Spleen (tissue), 11 donors: ENCODE results near the gene JCAD. TPM values are rescaled to one million over a fixed set of nuclear protein-coding genes. Genes with fewer than 3 reads are reported as not detected.

Source experiments
- DNase-seq: peaks from one replicate; pipeline ENCODE4 v3.0.0-alpha.2; 2020
- H3K27ac ChIP-seq, 8 donors: fragments of 200-600 bp; sonication (generic) in 7 of 8; 1 replicate in 4 of 8; 2 replicates in 4 of 8; pipeline versions ENCODE4 v1.5.0 to v1.8.0; 2016 to 2021; ENCODE audit warnings: inconsistent platforms in 4 of 8, mild to moderate bottlenecking in 4 of 8, moderate library complexity in 1 of 8
- H3K27me3 ChIP-seq, 7 donors: fragments of 200-600 bp; sonication (generic) in 6 of 7; replicated peaks in 1 of 7; 1 replicate in 4 of 7; 2 replicates in 3 of 7; pipeline versions ENCODE4 v1.5.0 to v1.8.0; 2016 to 2021; ENCODE audit warnings: inconsistent platforms in 3 of 7, mild to moderate bottlenecking in 1 of 7
- H3K36me3 ChIP-seq, 6 donors: fragments of 200-600 bp; sonication (generic) in 5 of 6; 1 replicate in 4 of 6; 2 replicates in 2 of 6; pipeline versions ENCODE4 v1.5.0 to v1.8.0; 2016 to 2021; ENCODE audit warnings: inconsistent platforms in 2 of 6
- H3K4me1 ChIP-seq, 6 donors: fragments of 200-600 bp; sonication (generic) in 5 of 6; 1 replicate in 3 of 6; 2 replicates in 3 of 6; pipeline versions ENCODE4 v1.5.0 to v1.8.0; 2016 to 2021; ENCODE audit warnings: inconsistent platforms in 3 of 6
- H3K4me3 ChIP-seq, 8 donors: fragments of 200-600 bp; sonication (generic) in 7 of 8; 1 replicate in 4 of 8; 2 replicates in 4 of 8; pipeline versions ENCODE4 v1.5.0 to v1.8.0; 2016 to 2021; ENCODE audit warnings: inconsistent platforms in 4 of 8, mild to moderate bottlenecking in 4 of 8, moderate library complexity in 2 of 8
- H3K9me3 ChIP-seq, 8 donors: fragments of 200-600 bp; sonication (generic) in 7 of 8; 1 replicate in 4 of 8; 2 replicates in 4 of 8; pipeline versions ENCODE4 v1.5.0 to v1.8.0; 2016 to 2021; ENCODE audit warnings: inconsistent platforms in 4 of 8
- POLR2A ChIP-seq, 3 donors: fragments of 450-650 bp; IDR thresholded peaks; one replicate each; pipeline ENCODE4 v1.5.1; 2017; ENCODE audit warnings: antibody characterized with exemption in 3 of 3, mild to moderate bottlenecking in 1 of 3
- POLR2AphosphoS5 ChIP-seq, 3 donors: sonication (generic); formaldehyde crosslinking; IDR thresholded peaks; one replicate each; pipeline ENCODE4 v1.5.1; 2017; ENCODE audit warnings: antibody characterized with exemption in 3 of 3
- WGBS, 5 donors: extraction: QIAGEN DNeasy Blood & Tissue Kit in 3 of 5; methylation state at CpG; one replicate each; pipeline versions ENCODE4 v1.1.5 to v1.1.7; 2013 to 2018; 5-methylcytosine and 5-hydroxymethylcytosine counted together
- intact Hi-C: fragments of 100-400 bp; cut with DNase I; formaldehyde crosslinking; loops from one replicate; pipeline ENCODE4 v1.15.0; 2023; ENCODE audit warnings: low total_unique reads
- polyA plus RNA-seq, 3 donors: library from polyadenylated mRNA; stranded (reverse); fragments of 200-250 nt; gene quantifications; one replicate each; pipeline ENCODE4 v1.2.1, GENCODE V29; 2013
- total RNA-seq, 7 donors: library from RNA; depleted of rRNA in 3 of 7; stranded (reverse); fragments of >200 nt in 3 of 7; fragmentation: NEBNext Ultra II Directional in 4 of 7; extraction: Animal tissue kit (Norgen Biotek cat#: 25700) in 4 of 7; gene quantifications; one replicate each; pipeline versions ENCODE4 v1.1.0 to v1.2.1, GENCODE V29; 2016 to 2021
- TF ChIP-seq, protein P1 (sequence below), 11 experiments: fragments of 200-600 bp in 7 of 11; fragments of 450-650 bp in 4 of 11; sonication (generic) in 4 of 11; IDR thresholded peaks in 8 of 11; conservative IDR thresholded peaks in 3 of 11; 1 replicate in 7 of 11; 2 replicates in 4 of 11; pipeline versions ENCODE4 v1.4.0 to v1.8.0; 2016 to 2021; ENCODE audit warnings: antibody characterized with exemption in 11 of 11, inconsistent platforms in 4 of 11, mild to moderate bottlenecking in 1 of 11
- donor health status: healthy with polysubstance abuse.
- donor health status: DM: no; HTN: no; CAD: no; lungs with moderate emphysema.
- donor health status: DM: no; HTN: no; CAD: no.
- donor health status: Bipolar disorder and iron deficiency.
- donor health status: healthy.
- donor health status: DM: no; HTN: no; CAD: no.
- donor health status: DM: yes; HTN: yes; CAD: no.

The JCAD gene
- total and polyA plus RNA-seq, 10 donors: 0.26 to 5.2 (median 1.8) TPM

DNA sequence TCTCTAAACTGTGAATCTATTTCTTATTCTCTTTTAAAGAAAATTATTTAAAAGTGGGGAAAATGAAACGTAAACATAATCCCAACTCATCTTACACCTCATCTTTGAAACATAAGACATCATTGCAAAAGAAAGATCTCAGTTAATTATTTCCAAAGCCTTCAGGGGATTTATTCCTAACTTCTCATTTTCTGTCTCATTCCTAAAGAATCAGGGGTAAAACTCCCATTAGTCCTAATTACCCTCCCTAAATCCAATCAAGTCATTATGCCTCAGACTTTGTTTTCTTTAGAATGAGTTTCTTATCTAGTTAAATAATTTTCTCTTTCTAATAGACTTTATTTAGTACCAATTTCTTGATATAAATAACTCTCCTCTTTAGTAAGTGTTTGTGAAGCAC lies 39.7 kb upstream of the JCAD start:
- 45 to 84% (median 70%) methylated on average over 1 of the region's 1 CpG for WGBS, 5 donors
- H3K4me3 ChIP-seq: no peak overlapping the region
- H3K4me1 ChIP-seq: no peaks in the 10 kb centered on the region
- H3K9me3 ChIP-seq: no peaks in the 10 kb centered on the region
- H3K27ac ChIP-seq: no peak overlapping the region
- DNase-seq: no peak
- TF ChIP-seq POLR2A (IDR thresholded peaks at IDR 0.05) (no peak), POLR2AphosphoS5 (IDR thresholded peaks at IDR 0.05) (no peak)
- TF ChIP-seq, protein P1, sequence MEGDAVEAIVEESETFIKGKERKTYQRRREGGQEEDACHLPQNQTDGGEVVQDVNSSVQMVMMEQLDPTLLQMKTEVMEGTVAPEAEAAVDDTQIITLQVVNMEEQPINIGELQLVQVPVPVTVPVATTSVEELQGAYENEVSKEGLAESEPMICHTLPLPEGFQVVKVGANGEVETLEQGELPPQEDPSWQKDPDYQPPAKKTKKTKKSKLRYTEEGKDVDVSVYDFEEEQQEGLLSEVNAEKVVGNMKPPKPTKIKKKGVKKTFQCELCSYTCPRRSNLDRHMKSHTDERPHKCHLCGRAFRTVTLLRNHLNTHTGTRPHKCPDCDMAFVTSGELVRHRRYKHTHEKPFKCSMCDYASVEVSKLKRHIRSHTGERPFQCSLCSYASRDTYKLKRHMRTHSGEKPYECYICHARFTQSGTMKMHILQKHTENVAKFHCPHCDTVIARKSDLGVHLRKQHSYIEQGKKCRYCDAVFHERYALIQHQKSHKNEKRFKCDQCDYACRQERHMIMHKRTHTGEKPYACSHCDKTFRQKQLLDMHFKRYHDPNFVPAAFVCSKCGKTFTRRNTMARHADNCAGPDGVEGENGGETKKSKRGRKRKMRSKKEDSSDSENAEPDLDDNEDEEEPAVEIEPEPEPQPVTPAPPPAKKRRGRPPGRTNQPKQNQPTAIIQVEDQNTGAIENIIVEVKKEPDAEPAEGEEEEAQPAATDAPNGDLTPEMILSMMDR (IDR thresholded peaks at IDR 0.05 in 8 of 11, conservative IDR thresholded peaks at IDR 0.05 in 3 of 11): no peak
- intact Hi-C loops: no loop called here
- H3K36me3 ChIP-seq: no peaks in the 10 kb centered on the region
- H3K27me3 ChIP-seq: peaks cover 0 to 5% (median 0%) of the 10 kb centered on the region in 7 donors

DNA sequence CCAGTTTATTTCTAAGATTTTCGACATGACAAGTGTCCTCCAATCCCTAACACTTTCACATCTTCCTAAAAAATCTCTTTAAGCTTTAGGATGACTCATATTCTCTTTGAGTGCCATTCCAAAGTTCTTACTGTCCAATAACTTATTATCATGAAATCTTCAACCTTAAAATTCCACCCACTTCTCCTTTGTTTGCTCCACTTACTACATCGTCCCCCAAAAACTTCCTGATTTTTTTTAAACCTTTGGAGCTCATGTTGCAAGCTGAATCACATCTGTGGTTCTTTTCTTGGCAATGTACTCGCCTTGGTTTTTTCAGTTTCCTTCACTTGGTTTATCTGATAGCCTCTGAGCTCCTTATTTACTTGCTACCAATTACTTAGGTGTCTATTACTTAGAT lies 39.2 kb upstream of the JCAD start:
- intact Hi-C loops: no loop called here
- DNase-seq: no peak
- TF ChIP-seq, protein P1 (IDR thresholded peaks at IDR 0.05 in 8 of 11, conservative IDR thresholded peaks at IDR 0.05 in 3 of 11): no peak
- TF ChIP-seq POLR2AphosphoS5 (IDR thresholded peaks at IDR 0.05) (no peak), POLR2A (IDR thresholded peaks at IDR 0.05) (no peak)
- no peaks in the 10 kb centered on the region for H3K36me3 ChIP-seq
- H3K27me3 ChIP-seq: peaks cover 0 to 5% (median 0%) of the 10 kb centered on the region in 7 donors
- H3K9me3 ChIP-seq: no peaks in the 10 kb centered on the region
- WGBS, 5 donors: 31 to 39% (median 34%) methylated on average over 3 of the region's 3 CpGs
- H3K27ac ChIP-seq: no peak overlapping the region
- H3K4me1 ChIP-seq: no peaks in the 10 kb centered on the region
- no peak overlapping the region for H3K4me3 ChIP-seq

DNA sequence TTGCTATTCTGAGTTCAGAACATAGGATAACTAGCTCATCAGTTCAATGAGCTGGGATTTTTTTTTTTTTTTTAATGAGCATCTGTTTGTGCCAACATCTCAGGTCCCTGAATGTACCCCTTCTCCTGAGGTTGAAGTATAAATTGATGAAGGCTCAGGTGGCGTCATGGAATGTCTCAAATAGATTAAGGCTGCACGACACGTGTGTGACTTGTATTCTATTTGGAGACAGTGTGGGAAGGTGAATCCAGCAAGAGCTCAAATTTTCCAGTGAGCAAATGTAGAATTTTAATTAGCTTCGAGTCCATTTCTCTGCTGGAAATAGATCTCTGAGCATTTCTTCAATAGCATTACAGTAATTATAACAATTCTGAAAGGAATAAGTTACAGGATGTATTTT lies 37.2 kb upstream of the JCAD start:
- WGBS, 5 donors: 83 to 95% (median 86%) methylated on average over 4 of the region's 4 CpGs
- TF ChIP-seq, protein P1 (IDR thresholded peaks at IDR 0.05 in 8 of 11, conservative IDR thresholded peaks at IDR 0.05 in 3 of 11): no peak
- no peak for TF ChIP-seq POLR2AphosphoS5 (IDR thresholded peaks at IDR 0.05)
- TF ChIP-seq POLR2A (IDR thresholded peaks at IDR 0.05): no peak
- intact Hi-C loops: no loop called here
- Histone ChIP-seq H3K9me3 (no peaks in the 10 kb centered on the region), H3K36me3 (no peaks in the 10 kb centered on the region), H3K4me3 (no peak overlapping the region), H3K27ac (no peak overlapping the region), H3K4me1 (no peaks in the 10 kb centered on the region), H3K27me3 (peaks cover 0 to 5% (median 0%) of the 10 kb centered on the region in 7 donors)
- DNase-seq: no peak

DNA sequence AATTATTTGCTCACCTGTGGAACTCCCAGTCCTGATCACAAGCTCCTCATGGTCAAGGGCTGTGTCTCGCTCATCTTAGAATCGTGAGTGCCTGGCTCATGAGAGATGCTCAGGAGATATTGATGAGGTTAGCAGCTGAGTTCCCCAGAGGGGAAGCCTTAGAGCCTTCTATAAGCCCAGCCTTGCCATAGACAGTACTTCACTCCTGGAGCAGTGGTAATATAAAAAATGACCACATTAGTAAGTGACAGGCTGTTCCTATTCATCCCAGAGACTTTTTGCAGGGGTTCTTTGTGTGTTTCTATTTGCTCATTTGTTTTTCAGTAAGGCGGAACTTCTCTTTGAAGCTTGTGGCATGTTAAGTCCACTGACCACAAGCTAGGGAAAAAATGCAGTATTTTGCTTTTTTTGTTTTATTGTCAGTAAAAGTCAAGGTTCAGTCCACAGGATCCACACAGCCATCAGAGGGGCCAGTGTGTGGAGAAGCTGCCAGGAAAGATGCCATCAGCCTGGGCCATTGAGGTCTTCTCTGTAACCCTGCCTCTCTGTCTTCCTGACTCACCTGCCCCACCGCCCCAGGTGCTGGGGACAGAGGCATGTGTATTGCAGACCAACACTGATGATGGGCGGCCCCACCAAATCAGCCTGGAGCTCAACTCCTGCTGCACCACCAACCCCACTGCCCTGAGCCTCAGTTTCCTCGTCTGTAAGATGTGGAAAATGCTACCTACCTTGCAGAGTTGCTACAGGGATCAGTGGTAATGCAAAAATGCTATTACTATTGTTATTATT lies 36.4 kb upstream of the JCAD start:
- WGBS, 5 donors: 79 to 93% (median 85%) methylated on average over 6 of the region's 6 CpGs
- TF ChIP-seq, protein P1 (IDR thresholded peaks at IDR 0.05 in 8 of 11, conservative IDR thresholded peaks at IDR 0.05 in 3 of 11): no peak
- no peak for TF ChIP-seq POLR2A (IDR thresholded peaks at IDR 0.05)
- no peak for TF ChIP-seq POLR2AphosphoS5 (IDR thresholded peaks at IDR 0.05)
- intact Hi-C loops: no loop called here
- H3K4me3 ChIP-seq: no peak overlapping the region
- H3K9me3 ChIP-seq: no peaks in the 10 kb centered on the region
- H3K36me3 ChIP-seq: no peaks in the 10 kb centered on the region
- H3K4me1 ChIP-seq: no peaks in the 10 kb centered on the region
- peaks cover 0 to 5% (median 0%) of the 10 kb centered on the region in 7 donors for H3K27me3 ChIP-seq
- DNase-seq: no peak
- H3K27ac ChIP-seq: no peak overlapping the region
